ENCODE results near the gene TRIL. TPM values are rescaled to one million over a fixed set of nuclear protein-coding genes. Genes with fewer than 3 reads are reported as not detected.

TRIL gene
- total and polyA plus RNA-seq, 2 of the 4 experiments (the other 2 are of a cell fraction): under 0.01 to 0.09 TPM

DNA sequence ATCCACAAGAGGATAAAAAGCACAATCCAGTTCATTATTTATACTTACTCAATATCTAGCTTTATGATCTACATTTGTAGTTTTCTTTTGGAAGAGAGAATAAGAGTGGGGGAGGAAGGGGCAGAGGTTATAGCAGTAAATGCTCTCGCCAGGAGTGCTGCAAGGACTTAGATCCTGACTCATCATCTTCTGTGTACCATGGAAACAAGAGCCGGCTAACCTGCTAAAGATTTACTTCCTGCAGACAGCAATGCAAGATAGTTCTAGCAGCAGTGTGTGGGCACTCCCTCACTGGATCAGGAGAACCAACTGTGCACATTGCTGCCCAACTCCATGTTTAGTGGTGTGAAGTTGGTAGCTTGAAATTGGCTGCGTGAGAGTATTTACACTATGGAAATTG is 47.7 kb upstream of the TRIL start:
- Histone ChIP-seq H2AK5ac (ENCODE audit: low read depth, low read length) (no peak overlapping the region), H3K23ac (ENCODE audit: low read depth, low read length) (no peak overlapping the region), H2AFZ (replicated peaks; ENCODE audit: low read length, poor library complexity) (no peak overlapping the region), H4K5ac (ENCODE audit: low read depth, low read length) (no peak overlapping the region), H3K4me1 (ENCODE audit: control insufficient read depth, insufficient read depth, low read length) (no peaks in the 10 kb centered on the region), H4K91ac (ENCODE audit: insufficient read depth, low read depth, low read length) (no peak overlapping the region), H3K9me3 (ENCODE audit: control insufficient read depth, insufficient read depth, low read length) (no peaks in the 10 kb centered on the region), H3K18ac (ENCODE audit: low read depth, low read length) (no peak overlapping the region), H2AK9ac (replicated peaks; ENCODE audit: low read depth, low read length, poor library complexity) (no peak overlapping the region), H3K79me1 (ENCODE audit: low read depth in 1 of 2, low read length in 2 of 2) (no peaks in the 10 kb centered on the region), H3K56ac (ENCODE audit: extremely low read depth, insufficient read depth, low read length) (no peak overlapping the region), H2BK20ac (ENCODE audit: low read depth, low read length) (no peak overlapping the region), H4K20me1 (ENCODE audit: insufficient read depth, low read length) (no peaks in the 10 kb centered on the region), H3K36me3 (ENCODE audit: control insufficient read depth, insufficient read depth, low read length) (no peaks in the 10 kb centered on the region), H3K9me1 (ENCODE audit: insufficient read depth, low read length) (no peaks in the 10 kb centered on the region), H3K27ac (ENCODE audit: insufficient read depth, low read length) (no peak overlapping the region), H3K14ac (replicated peaks; ENCODE audit: low read depth, low read length) (no peak overlapping the region), H3K9ac (ENCODE audit: low read depth, low read length) (no peak overlapping the region), H3K4me2 (ENCODE audit: low read depth, low read length) (no peak overlapping the region), H3K27me3 (ENCODE audit: control insufficient read depth, insufficient read depth, low read length) (peaks cover 10% of the 10 kb centered on the region), H4K8ac (ENCODE audit: low read depth in 2 of 2, low read length in 2 of 2) (no peak overlapping the region), H3K4me3 (ENCODE audit: insufficient read depth, low read depth, low read length) (no peak overlapping the region), H2BK5ac (ENCODE audit: low read depth, low read length, poor library complexity, severe bottlenecking) (no peak overlapping the region), H2BK120ac (ENCODE audit: low read depth, low read length) (no peak overlapping the region), H3K4ac (ENCODE audit: low read depth, low read length) (no peak overlapping the region), H2BK15ac (ENCODE audit: low read depth, low read length) (no peak overlapping the region)
- ChIA-PET CTCF (no interaction called here), POLR2A (ENCODE audit: unreplicated experiment) (no interaction called here)
- dilution Hi-C loops (cut with HindIII; ENCODE audit: low sequenced_read_pairs, unreplicated experiment) (no loop called here), intact Hi-C loops (cut with micrococcal nuclease) (no loop called here), in situ Hi-C loops (cut with MboI; ENCODE audit: low sequenced_read_pairs) (no loop called here)
- WGBS, 2 experiments (ENCODE audit: extremely low coverage in 2 of 2, insufficient read length in 1 of 2): no CpG with 5 or more reads among the region's 3 CpGs
- no peak for TF ChIP-seq NFE2L2 (IDR thresholded peaks at IDR 0.05; ENCODE audit: low read depth, low read length)
- peak; percentile 13 for DNase-seq
- no peak for ATAC-seq (ENCODE audit: low read depth)
- BruUV-seq (replicated peaks): no TSS peak
